SH-SY5Y (cell line): ENCODE measurements around the gene EPS8L1.

Experiments
- GATA2 ChIP-seq: IDR thresholded peaks from 2 replicates; pipeline ENCODE4 v1.6.1; 2011; ENCODE audit warnings: mild to moderate bottlenecking, low read depth, low read length
- GATA3 ChIP-seq: IDR thresholded peaks from 2 replicates; pipeline ENCODE4 v1.6.1; 2011; ENCODE audit warnings: low read depth, mild to moderate bottlenecking, low read length, moderate library complexity

GRCh38 chr19:55050749-55051532, 24.7 kb upstream of the EPS8L1 start:
- TF ChIP-seq GATA2: no peak
- no peak for TF ChIP-seq GATA3
